ENCODE data around the gene CAMSAP1.

Gene CAMSAP1

GRCh38 chr9:135770203-135770535 lies 137.2 kb downstream of the CAMSAP1 start:
- DNase-seq, result no peak

GRCh38 chr9:135769489-135770202 lies 137.7 kb downstream of the CAMSAP1 start:
- no peak for DNase-seq

GRCh38 chr9:135768516-135769218 lies 138.7 kb downstream of the CAMSAP1 start:
- no peak for DNase-seq

DNA sequence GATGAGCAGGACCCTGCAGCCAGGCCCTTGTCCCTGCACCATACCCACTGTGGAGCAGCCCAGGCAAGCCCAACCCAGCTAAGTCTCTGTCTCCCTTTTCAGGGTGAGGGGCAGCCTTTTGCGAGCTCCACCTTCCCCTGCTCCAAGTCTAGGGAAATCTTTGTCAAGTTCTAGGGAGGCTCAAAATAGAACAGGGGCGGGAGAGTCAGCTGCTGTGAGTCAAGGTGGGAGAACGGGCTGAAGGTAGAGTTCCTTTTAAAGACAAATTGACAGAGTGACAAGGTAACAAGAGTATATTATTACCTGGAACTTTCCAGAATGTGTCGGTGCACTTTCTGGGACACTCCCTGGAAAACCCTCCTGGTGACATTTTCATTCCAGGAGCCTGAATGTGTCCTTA lies 140.6 kb downstream of the CAMSAP1 start:
- DNase-seq, result no peak

DNA sequence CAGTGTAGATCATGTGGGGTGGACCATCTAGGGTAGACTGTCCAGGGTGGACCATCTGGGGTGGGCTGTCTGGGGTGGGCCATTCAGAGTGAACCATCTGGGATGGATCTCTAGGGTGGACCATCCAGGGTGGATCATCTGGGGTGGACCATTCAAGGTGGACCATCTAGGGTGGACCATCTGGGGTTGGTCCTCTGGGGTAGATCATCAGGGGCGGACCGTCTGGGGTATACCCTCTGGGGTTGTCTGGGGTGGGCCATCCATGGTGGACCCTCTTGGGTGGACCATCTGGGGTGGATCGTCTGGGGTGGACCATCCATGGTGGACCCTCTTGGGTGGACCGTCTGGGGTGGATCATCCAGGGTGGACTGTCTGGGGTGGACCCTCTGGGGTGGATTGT lies 141.1 kb downstream of the CAMSAP1 start:
- no peak for DNase-seq

GRCh38 chr9:135765416-135765815 lies 141.9 kb downstream of the CAMSAP1 start:
- no peak for DNase-seq

- no peak for DNase-seq
Measured at GRCh38 chr9:135764731-135765130, 142.6 kb downstream of the CAMSAP1 start.

GRCh38 chr9:135763716-135764446 lies 143.5 kb downstream of the CAMSAP1 start:
- DNase-seq, result no peak

DNA sequence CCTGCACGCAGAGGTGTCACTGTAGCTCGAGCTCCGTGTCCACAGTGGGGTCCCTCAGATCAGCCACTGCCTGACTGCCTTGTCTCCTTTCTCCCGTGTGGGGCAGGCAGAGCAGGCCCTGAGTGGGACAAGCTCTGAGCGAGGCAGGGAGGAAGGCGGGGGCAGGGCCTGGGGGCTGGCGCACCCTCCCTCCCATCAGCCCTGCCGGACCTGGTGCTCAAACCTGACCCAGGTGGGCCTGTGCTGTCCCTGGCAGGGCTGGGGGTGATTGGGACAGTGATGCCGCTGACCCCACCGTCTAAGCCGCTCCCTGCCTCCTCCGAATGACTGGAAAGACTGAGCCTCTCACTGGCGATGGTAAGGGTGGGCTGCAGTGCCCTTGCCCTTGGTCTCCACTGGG lies 144.4 kb downstream of the CAMSAP1 start:
- DNase-seq, result no peak

DNA sequence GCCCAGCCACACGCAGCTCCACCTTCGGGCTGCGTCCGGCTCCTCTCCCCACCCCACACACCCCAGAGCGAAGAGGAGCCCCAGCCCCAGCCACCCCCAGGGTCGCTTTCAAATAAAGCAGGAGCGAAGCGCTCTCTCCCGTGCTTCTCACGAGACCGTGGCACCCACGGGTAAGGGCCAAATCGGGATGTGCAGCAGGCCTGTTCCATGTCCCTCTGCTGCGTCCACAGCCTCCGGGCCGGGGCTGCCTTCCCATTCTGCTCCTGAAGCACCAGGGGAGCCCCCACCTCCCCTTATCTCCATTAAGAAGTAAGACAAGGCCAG lies 145.5 kb downstream of the CAMSAP1 start:
- DNase-seq, result no peak

DNA sequence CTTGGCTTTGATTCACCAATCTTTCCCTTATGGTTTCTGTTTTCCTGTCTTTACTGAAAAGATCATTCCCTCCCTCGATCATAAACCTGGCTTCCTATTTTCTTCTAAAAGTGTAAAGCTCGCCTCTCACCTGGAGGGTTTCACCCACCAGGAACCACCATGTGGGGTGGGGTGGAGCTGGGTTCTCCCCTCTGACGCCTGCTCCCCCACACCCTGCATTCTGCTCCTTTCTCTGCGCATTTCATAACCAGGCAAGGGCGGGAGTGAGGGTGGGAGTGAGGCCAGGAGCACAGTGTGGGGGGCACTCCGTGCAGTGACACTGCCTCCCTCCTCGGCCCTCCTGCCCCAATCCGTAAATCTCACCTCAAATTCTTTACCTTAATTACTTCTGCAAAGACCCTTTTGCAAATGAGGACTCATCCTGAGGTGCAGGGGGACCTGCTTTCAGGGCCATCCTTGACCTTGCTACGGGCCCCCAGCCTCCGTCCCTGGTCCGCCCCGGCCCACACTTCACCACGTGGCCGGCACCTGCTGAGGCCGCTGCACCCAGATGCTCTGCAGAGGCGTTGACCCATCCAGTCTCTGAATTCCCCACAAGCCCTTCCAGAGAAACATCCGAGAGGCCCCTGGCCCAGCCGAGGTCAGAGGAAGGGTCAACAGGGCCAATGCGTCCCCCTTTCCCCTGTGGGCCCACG lies 146.0 kb downstream of the CAMSAP1 start:
- DNase-seq, result no peak

- DNase-seq, result no peak
Measured at GRCh38 chr9:135760465-135760864, 146.9 kb downstream of the CAMSAP1 start.

DNA sequence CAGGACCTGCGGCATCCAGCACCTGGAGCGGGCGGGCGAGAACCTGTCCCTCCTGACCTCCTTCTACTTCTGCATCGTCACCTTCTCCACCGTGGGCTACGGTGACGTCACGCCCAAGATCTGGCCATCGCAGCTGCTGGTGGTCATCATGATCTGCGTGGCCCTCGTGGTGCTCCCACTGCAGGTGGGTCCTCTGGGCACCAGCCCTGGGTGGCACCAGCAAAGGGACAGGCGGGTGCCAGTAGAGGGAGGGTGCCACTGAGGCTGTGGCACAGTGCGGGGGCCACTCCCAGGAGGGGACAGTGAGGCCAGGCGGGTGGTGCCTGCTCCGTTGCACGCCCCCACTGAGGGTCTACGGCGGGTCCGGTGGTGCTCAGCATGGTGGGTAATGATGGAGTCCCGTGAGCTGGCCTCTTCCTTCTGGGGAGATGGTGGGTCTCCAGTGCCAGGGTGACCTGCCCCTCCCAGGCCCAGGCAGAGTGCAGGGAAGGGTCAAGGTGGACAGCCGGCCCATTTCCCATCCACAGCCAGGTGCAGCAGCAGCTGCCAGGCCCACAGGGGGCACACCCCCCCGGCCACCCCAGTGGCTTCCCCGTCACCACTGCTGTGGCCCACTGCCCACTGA lies 147.6 kb downstream of the CAMSAP1 start:
- no peak for DNase-seq

- DNase-seq, result no peak
Measured at GRCh38 chr9:135758870-135759269, 148.5 kb downstream of the CAMSAP1 start.
